C4-2B (cell line): ENCODE measurements around the gene PLD5.
"Not testable (repeated sequence)": the region's sequence is repeated elsewhere in the genome, so short reads cannot be mapped to it uniquely, and the experiment has no call there.

ENCODE experiments used
- H3K27ac ChIP-seq: fragments of 450-650 bp; 2 replicates; pipeline ENCODE4 v1.5.1; 2017
- CTCF ChIP-seq: fragments of 450-650 bp; conservative IDR thresholded peaks from 2 replicates; pipeline ENCODE4 v1.5.1; 2017; ENCODE audit warnings: mild to moderate bottlenecking
- ZFX ChIP-seq: fragments of 450-650 bp; IDR thresholded peaks from 2 replicates; pipeline ENCODE4 v1.6.1; 2017

Gene PLD5

GRCh38 chr1:242282758-242283485, 241.6 kb downstream of the PLD5 start:
- not testable (repeated sequence) for H3K27ac ChIP-seq

GRCh38 chr1:242278406-242278805, 246.1 kb downstream of the PLD5 start:
- H3K27ac ChIP-seq, result not testable (repeated sequence)

GRCh38 chr1:242276769-242277168, 247.7 kb downstream of the PLD5 start:
- not testable (repeated sequence) for H3K27ac ChIP-seq

- H3K27ac ChIP-seq, result not testable (repeated sequence)
Observed at GRCh38 chr1:242267004-242267403, 257.5 kb downstream of the PLD5 start.

- H3K27ac ChIP-seq, result not testable (repeated sequence)
Observed at GRCh38 chr1:242264419-242264818, 260.1 kb downstream of the PLD5 start.

GRCh38 chr1:242245255-242245654, 279.2 kb downstream of the PLD5 start:
- H3K27ac ChIP-seq, result peak overlapping the region; percentile 41; the same call in 1 of the 2 replicates
- TF ChIP-seq ZFX, result no peak
- TF ChIP-seq CTCF, result no peak

GRCh38 chr1:242243472-242243871, 281.0 kb downstream of the PLD5 start:
- TF ChIP-seq CTCF (no peak), ZFX (no peak)
- peak overlapping the region; percentile 86 for H3K27ac ChIP-seq

- H3K27ac ChIP-seq, result peak overlapping the region; percentile 86
- TF ChIP-seq ZFX (no peak), CTCF (no peak)
Observed at GRCh38 chr1:242242983-242243382, 281.5 kb downstream of the PLD5 start.

GRCh38 chr1:242241936-242242335, 282.6 kb downstream of the PLD5 start:
- no peak overlapping the region; the same call in 1 of the 2 replicates for H3K27ac ChIP-seq
- TF ChIP-seq CTCF (no peak), ZFX (no peak)

- H3K27ac ChIP-seq, result no peak overlapping the region
Observed at GRCh38 chr1:242240691-242241090, 283.8 kb downstream of the PLD5 start.

More at GRCh38 chr1:242240691-242241090, 283.8 kb downstream of the PLD5 start:
- TF ChIP-seq ZFX, result no peak
- no peak for TF ChIP-seq CTCF
